Measurements from ENCODE around the gene TMEM237. TPM values are rescaled to one million over a fixed set of nuclear protein-coding genes. Genes with fewer than 3 reads are reported as not detected.

Gene TMEM237
- total RNA-seq, 4 donors from 2014 or later: 12.4 to 19.0 (median 14.5) TPM

DNA sequence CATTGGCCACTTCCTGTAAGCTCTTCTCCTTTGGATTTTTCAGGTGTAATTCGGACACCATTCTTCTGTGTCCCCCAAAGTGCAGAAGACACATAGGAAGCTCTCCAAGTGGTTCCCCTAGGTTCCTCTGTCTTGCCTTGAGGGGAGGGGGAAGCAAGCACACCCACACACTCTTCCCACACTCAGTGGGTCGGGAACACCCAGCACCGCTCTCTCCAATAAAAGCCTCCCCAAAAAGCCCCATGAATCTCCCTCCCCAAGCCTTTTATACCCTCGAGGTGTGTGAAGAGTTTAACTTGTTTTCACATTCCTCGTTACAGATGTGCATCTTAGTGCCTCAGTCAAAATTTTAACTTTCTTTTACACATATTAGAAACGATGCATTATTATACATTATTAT lies 9.9 kb upstream of the TMEM237 start:
- Histone ChIP-seq H3K27me3 (no peaks in the 10 kb centered on the region), H3K27ac (no peak overlapping the region), H3K9me3 (no peaks in the 10 kb centered on the region), H3K4me3 (no peak overlapping the region), H3K36me3 (no peaks in the 10 kb centered on the region), H3K4me1 (no peaks in the 10 kb centered on the region)
- DNase-seq (no peak), ATAC-seq (no peak)
- no peak for TF ChIP-seq POLR2A (IDR thresholded peaks at IDR 0.05)
- TF ChIP-seq, protein P1, sequence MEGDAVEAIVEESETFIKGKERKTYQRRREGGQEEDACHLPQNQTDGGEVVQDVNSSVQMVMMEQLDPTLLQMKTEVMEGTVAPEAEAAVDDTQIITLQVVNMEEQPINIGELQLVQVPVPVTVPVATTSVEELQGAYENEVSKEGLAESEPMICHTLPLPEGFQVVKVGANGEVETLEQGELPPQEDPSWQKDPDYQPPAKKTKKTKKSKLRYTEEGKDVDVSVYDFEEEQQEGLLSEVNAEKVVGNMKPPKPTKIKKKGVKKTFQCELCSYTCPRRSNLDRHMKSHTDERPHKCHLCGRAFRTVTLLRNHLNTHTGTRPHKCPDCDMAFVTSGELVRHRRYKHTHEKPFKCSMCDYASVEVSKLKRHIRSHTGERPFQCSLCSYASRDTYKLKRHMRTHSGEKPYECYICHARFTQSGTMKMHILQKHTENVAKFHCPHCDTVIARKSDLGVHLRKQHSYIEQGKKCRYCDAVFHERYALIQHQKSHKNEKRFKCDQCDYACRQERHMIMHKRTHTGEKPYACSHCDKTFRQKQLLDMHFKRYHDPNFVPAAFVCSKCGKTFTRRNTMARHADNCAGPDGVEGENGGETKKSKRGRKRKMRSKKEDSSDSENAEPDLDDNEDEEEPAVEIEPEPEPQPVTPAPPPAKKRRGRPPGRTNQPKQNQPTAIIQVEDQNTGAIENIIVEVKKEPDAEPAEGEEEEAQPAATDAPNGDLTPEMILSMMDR (IDR thresholded peaks at IDR 0.05 in 4 of 5, conservative IDR thresholded peaks at IDR 0.05 in 1 of 5): no peak
- in situ Hi-C loops (cut with MboI; ENCODE audit: low sequenced_read_pairs in 4 of 4): no loop called here
- intact Hi-C loops (cut with DNase I; ENCODE audit: low total_unique reads): no loop called here

DNA sequence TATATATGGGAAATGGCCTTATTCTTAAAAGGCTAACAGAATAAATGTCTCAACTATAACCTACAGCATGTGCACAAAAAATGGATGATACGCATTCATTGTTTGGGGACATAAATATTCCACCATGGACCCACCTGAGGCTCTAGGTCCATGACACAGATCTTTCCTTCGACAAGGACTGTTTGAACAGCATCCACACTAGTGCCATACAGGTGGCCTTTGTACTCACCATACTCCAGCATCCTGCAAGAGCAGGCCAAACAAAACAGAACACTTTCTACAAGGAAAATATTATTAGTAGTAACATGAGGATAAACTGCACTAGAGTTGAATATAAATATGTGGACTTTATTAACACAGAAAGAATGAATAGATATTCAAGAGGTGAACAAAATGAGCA lies 6.1 kb upstream of the TMEM237 start:
- Histone ChIP-seq H3K27me3 (no peaks in the 10 kb centered on the region), H3K27ac (no peak overlapping the region), H3K4me3 (no peak overlapping the region), H3K4me1 (peaks cover 1 to 4% of the 10 kb centered on the region in 2 donors), H3K9me3 (no peaks in the 10 kb centered on the region), H3K36me3 (no peaks in the 10 kb centered on the region)
- in situ Hi-C loops (cut with MboI; ENCODE audit: low sequenced_read_pairs in 4 of 4): no loop called here
- ATAC-seq (no peak), DNase-seq (no peak)
- TF ChIP-seq, protein P1 (IDR thresholded peaks at IDR 0.05 in 4 of 5, conservative IDR thresholded peaks at IDR 0.05 in 1 of 5): no peak
- TF ChIP-seq POLR2A (IDR thresholded peaks at IDR 0.05): no peak
- intact Hi-C loops (cut with DNase I; ENCODE audit: low total_unique reads): loop anchor here (10.0 kb wide), 1 partner anchor 245 kb away; no protein-coding TSS in a partner anchor

DNA sequence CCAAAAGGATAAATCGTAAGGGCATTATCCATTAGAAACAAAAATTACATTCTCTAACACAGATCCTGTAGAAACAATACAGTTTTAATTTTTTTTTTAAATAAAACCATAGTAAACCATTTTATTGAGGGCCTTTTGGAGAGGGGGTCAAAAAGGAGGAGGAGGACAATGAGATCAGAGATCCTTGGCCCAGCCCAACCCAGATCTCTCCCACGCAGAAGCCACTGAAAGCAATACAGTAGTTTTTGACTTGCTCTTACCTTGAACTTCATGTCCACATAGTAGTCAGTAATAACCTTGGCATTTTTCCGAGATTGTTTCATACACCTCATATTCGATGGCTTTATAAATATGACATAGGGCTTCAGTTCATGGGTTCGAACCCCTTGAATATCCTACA lies 4.1 kb upstream of the TMEM237 start:
- DNase-seq: no peak
- Histone ChIP-seq H3K36me3 (no peaks in the 10 kb centered on the region), H3K4me3 (no peak overlapping the region), H3K27me3 (no peaks in the 10 kb centered on the region), H3K4me1 (peaks cover 10 to 11% of the 10 kb centered on the region in 2 donors), H3K9me3 (no peaks in the 10 kb centered on the region), H3K27ac (no peak overlapping the region)
- in situ Hi-C loops (cut with MboI; ENCODE audit: low sequenced_read_pairs in 4 of 4) (no loop called here), intact Hi-C loops (cut with DNase I; ENCODE audit: low total_unique reads) (loop anchor here (10.0 kb wide), 1 partner anchor 243 kb away; no protein-coding TSS in a partner anchor)
- no peak for ATAC-seq
- TF ChIP-seq, protein P1 (IDR thresholded peaks at IDR 0.05 in 4 of 5, conservative IDR thresholded peaks at IDR 0.05 in 1 of 5): no peak
- no peak for TF ChIP-seq POLR2A (IDR thresholded peaks at IDR 0.05)

DNA sequence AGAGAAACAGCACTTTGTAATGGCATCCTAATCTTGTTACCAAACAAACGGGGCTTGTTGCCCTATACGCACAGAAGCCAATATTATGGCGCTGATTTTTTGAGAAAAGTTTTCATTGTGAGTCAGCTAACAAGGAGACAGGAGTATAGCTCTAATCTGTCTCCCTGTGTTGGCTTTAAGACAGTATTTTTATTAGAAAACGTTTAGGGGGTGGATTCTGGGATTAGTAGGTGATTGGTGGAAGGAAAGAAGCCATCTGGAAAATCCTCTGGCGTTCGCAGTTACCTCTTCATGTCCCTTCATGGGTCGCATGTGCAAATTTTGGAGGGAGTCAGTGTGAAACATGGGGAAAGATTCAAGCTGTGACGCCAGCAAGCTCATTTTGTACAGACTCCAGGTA lies 698 bp upstream of the TMEM237 start:
- H3K4me3 ChIP-seq: peak overlapping the region; percentile 75 to 98 (median 93)
- H3K36me3 ChIP-seq: no peaks in the 10 kb centered on the region
- no peaks in the 10 kb centered on the region for H3K27me3 ChIP-seq
- H3K9me3 ChIP-seq: no peaks in the 10 kb centered on the region
- H3K4me1 ChIP-seq: peaks cover 15 to 16% of the 10 kb centered on the region in 2 donors
- peak in 1 of 2 donors; percentile 26 for ATAC-seq
- DNase-seq: peak in 1 of 2 donors; percentile 43
- peak overlapping the region; percentile 90 to 96 (median 94) for H3K27ac ChIP-seq
- in situ Hi-C loops (cut with MboI; ENCODE audit: low sequenced_read_pairs in 4 of 4) (no loop called here), intact Hi-C loops (cut with DNase I; ENCODE audit: low total_unique reads) (loop anchor here (5.0 to 10.0 kb wide), 2 partner anchors 138 to 239 kb away; partner anchors contain the start of gene ALS2)
- TF ChIP-seq, protein P1 (IDR thresholded peaks at IDR 0.05 in 4 of 5, conservative IDR thresholded peaks at IDR 0.05 in 1 of 5): no peak
- TF ChIP-seq POLR2A (IDR thresholded peaks at IDR 0.05): peak in 1 of 2 donors; percentile 42
